Measurements from ENCODE around the gene ZNF750.
A peak's percentile ranks its signal among the peaks of the same experiment; 100 is the strongest.

Gene ZNF750

DNA sequence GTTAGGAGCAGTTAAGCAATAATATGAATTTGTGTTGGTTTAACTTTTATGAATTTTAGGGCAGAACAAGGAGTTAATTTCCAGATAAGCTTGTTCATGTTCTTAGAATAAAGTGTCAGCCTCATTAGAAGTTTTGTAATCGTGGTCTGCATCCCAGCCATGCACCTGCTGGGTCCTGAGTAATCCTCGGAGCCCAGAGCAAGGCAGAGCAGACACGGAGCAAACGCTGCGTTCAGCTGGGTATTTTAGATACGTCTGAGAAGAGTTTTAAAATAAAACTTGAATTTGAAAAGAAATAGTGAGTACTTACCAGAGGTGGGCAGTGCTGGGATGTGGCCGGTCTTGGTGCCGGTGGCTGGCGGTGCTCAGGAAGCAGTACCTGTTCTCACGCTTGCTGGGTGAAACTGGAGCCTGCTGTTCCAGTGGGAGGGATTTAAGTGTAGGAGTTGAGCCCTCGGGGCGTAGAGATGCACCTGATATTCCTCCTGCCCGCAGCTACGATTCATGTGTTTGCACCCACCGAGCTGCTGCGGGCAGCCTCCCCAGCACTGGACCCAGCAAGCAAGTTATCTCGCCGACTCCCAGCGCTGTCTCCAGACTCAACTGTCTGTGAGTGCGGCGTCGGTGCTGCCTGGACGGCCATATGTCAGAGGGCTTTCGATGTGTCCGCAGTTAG, at the start of gene ZNF750:
Gene ZNF750, minus strand, starts transcription at position 406 of the 676 bp plus-strand sequence. CDS start 7,568 bp downstream, outside the sequence.
- DNase-seq: no peak

DNA sequence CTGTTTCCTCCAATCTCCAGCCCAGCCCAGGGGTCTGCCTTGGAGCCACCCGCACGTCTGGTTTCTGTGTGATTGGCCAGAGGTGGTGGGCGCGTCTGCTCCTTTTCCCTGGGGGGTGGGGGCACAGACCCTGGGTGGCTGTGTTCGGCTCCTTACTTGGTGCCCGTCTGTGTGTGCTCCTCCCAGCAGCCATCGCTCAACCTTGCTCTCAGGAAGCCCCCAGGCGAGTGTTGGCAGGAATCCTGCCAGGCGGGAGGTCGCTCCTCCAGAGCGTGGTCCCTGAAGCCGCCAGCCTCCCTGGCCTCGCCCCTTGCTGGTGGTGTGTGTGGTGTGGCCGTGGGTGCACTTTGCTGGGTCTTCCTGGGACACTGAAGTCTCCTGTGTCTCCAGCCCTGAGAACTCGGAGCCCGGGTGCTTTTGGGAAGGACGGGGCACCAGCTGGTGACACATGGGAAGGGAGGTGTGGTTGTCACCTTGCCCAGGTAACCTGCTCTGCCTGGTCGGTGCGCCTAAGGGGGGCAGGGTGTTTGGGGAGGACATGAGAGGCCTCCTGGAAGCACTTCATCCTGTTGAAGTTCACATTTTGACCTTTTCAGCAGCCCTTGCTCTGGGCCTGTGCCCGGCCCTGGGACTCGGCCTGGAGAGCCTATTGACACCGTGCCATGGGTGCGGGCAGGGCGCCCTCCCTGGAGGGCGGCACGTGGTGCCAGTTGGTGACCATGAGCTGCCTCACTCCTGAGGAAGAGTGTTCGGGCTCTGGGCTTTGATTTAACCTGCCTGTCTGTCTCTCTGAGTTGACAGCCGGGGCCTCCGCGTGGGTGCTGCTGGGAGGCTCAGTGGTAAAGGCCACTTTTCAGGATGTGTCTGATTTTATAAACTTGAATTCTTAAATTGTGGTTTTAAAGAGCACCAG, 49.0 kb upstream of the ZNF750 start:
- peak; percentile 62 for DNase-seq

DNA sequence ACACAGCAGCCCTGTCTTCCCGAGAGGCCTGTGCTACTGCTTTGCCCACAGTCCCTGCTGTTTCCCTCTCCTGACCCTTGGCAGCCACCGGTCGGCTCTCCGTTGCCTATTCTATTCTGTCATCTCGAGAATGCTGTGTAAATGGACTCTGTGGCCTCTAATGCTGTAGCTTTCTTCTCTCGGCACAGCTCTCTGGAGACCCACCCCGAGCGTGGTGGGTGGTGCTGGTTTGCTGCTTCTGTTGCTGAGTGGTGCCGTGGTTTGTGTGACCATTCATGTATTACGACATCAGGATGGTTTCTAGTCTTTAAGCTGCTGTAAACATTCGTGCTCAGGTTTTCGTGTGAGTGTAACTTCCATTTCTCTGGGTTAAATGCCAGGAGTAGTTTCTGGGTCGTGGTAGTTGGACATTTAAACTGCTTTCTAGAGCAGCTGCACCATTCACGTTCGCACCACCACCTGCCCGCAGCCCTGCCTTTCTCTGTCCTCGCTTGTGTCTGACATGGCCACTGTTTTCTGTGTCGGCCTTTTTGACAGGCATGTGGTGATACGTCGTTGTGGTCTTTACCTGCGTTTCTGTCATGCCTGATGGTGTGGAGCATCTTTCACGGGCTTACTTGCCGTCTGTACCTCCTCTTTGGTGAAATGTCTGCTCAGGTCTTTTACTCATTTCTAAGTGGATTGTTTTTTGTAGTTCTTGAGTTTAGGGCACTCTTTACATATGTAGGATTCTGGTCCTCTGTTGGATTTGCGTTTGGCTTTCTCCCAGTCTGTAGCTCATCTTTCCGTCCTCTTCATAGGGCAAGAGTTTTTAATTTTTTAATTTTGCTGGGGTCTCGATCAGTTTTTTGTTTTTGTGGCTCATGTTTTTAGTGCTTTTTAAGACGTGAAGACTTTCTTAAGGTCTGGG, 47.7 kb upstream of the ZNF750 start:
- peak; percentile 67 for DNase-seq

DNA sequence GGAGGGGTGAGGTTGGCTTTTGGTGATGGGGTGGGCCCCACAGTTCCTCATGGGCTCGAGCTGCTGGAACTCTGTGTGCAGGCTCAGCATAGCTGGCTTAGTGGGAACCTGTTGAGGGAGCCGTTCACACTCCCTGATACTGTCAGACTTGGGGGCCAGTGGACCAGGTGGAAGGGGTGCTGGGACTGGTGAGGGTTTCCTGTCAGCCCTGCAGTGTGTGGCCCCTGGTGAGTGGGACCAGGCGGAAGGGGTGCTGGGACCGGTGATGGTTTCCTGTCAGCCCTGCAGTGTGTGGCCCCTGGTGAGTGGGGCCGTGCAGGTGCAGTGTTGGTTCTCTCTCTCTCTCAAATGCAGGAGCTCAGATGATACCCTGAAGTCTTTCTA, 45.1 kb upstream of the ZNF750 start:
- no peak for DNase-seq

DNA sequence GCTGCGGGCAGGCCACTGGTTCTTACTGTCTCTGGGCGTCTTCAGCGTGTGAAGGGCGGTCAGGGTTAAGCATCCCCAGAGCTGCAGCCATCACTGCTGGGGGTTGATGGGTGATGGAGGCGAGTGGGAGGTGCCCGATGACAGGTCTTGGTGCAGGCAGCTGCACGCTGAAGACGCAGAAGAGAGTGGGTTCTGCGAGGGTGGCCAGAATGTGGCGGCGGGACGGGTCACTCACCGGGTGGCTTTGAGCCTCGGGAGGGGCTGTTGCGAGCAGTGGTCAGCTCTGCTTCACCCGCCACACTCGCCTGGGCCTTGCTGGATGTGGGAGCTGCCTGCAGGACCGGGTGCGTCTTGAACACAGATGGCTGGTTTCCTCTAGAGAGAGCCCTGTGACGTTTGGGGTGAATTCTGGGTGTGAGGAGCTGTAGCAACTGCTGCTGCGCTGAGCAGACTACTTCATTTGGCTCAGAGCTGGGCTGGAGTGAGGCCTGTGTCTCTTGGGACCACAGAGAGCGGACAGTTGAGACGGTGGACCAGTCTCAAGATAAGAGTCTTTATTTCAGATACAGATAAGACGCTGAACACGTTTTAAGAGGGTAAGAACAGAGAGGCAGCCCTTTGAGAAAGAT, 44.6 kb upstream of the ZNF750 start:
- DNase-seq: peak; percentile 54

DNA sequence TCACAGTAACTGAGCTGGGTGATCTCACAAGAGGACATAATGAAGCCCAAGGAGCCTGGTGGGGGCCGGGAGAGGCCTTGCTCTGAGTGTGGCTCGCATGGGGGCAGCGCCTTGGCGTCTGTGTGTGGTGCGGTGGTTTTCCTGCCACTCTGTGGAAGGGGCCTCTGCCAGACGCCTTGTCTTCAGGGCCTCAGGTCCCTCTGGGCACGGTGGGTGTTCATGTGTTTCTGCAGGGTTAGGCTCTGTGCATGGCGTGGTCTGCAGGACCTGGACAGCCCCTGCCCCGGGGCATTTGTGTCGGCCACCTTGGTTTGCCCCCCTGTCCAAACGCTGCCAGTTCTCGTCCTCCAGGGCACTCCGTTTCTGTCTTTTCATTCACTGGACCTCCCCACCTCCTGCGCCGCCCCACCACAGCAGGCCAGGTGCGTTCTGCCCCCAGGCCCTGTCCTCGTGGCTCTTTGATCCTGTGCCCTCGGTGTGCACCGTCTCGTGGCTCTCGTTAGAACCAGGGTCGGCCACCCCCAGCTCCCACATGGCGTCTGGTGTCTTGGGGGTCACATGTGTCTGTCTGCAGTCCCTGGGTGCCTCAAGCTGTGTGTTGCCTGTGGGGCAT, 43.7 kb upstream of the ZNF750 start:
- DNase-seq: peak; percentile 55

DNA sequence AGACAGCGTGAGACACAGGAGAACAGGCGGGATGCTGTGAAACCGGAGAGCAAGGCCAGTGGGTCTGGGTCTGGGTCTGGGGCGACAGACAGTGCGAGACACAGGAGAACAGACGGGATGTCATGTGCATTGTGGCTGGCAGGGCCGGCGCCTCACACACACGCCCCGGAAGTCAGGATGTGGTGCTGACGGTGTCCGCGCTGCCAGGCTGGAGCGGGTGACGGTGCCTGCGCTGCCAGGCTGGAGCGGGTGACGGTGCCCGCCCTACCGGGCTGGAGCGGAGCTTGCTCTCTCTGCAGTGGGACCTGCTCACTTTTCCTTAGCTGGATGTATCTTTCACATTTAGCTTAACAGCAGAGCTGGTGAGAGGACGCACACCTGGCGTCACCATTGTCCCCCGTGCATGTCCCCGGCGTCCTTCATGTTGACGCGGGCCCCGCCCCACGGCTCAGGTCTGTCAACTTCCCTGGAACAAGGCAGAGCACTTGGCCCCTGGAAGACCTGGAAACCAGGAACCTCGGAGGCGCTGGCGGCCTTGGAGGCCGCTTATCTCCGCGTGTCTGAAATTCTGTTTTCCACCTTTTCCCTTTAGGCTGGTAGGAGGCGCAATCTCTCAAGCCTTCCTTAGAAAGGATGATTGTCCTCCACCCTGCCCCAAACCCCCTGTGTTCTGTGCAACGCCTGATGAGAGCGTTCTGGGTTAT, 43.0 kb upstream of the ZNF750 start:
- peak; percentile 40 for DNase-seq

DNA sequence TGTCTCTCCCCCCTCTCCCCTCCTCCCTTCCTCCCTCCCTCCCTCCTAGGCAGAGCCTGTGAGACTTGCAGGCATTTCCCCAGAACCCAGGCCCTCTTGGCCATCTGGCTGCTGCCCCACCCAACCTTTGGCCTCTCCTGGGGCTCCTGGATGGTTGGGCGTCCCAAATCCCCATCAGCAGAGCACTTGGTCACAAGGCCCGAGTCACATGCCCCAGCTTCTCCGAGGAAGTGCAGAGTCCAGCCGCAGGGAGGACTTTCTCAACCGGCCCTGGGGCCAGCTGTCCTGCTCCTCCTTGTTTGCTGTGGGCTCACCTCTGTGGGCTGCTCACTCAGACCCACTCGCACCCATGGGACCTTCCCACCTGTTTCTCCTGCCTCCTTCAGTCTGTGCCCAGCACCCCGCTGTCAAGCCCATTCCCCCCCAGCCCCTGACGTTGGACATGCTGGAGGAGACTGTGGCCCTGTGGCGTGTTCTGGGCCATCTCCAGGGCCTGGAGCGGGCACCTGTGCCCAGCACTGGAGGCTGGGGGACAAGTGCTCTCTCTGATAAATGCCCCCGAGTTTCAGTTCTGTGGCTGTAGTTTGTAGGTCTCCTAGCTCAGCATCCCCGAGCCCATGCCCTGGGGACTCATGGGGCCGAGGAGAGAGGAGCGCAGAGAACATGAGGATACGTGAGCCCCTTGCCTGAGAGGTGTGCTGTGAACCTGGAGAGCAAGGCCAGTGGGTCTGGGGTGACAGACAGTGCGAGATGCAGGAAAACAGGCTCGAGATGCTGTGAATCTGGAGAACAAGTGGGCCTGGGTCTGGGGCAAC, 42.3 kb upstream of the ZNF750 start:
- DNase-seq: no peak

DNA sequence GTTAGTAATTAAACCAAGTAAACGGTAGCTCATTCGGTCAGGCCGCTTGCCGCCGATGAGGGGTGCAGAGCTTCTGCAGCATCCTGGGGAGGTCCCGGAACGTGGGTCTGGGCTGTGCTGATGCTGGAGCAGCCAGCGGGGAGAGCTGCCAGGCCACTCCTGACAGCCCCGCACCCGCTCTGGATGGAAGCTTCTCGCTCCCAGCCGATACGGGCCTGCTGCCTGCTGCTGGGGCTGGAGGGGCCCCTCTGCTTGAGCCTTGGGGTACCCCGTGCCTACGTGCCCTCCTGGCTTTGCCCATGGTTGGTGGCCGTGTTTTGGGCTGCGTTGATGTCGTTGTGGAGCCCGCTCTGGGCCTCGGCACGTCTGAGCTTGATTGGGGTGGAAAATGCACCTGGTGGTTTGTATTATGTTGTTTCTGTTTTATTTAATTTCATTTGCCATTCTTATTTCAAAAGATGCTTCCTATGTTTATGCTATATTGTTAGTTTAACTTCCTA, 41.6 kb upstream of the ZNF750 start:
- DNase-seq: no peak

DNA sequence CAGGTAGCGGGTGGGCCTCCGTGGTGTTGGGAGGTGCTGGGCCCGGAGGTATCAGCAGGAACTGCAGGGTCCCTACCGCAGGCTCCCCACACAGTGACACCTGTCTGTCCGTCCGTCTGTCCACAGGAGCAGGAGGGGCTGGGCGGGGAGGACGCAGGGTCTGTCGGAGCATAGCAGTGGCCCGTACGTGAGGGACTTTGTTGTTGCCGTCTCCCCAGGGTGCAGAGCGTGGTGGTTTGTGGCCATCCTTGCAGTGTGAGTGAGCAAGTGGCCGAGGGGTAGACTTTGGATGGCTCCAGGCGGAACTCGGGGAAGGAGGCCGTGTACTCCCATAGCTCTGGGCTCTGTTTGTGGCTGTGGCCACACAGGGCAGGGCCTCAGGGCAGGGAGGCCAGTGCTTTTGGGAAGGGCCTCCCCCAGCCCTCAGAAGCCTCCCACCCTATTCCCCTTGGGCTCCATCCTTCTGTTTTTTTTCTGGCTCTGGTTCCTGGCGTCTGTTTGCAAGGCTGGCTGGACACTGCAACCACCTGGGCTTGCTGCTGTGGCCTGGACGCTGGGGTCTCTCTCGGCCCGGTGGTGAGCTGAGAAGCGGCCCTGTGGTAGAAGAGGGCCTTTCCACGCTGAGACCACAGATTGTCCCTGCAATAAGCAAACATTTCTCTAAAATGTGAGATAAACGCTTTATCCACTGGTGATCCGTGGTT, 41.0 kb upstream of the ZNF750 start:
- DNase-seq: no peak

DNA sequence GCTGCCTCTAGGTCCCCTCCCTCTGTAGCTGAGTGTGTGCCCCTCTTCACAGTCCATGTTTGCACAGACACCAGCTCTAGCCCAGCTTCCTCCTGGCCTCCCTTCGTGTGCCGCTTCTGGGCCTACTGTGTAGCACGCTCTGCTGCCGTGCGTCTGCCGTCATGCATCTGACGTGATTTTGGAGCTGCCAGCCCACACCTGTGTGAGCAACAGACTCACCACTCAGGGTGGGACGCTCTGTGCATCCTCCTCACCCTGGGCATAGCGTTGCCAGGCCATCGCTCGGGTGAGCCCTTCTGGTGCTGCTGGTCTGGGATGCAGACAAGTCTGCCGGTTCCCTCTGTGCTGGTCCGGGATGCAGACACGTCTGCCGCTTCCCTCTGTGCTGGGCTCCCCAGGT, 39.4 kb upstream of the ZNF750 start:
- no peak for DNase-seq

DNA sequence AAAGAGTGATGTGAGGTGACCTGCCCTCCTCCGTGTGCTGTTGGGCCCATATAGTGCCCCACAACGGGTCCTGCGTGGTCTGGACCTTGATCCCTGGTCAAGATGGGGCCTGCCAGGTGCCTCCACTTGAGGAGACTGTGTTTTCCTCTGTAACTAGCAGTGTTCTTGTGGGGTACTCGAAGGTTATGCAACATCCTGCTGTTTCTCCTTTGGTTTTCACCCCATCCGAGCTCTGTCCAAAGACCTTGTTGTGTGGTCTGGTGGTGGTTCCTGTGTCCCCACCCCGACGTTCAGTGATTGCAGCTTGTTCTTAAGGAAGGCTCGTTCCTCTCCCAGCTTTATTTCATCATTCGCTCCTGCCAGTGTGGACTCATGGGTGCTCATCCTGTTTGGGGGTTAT, 38.7 kb upstream of the ZNF750 start:
- DNase-seq: peak; percentile 65

DNA sequence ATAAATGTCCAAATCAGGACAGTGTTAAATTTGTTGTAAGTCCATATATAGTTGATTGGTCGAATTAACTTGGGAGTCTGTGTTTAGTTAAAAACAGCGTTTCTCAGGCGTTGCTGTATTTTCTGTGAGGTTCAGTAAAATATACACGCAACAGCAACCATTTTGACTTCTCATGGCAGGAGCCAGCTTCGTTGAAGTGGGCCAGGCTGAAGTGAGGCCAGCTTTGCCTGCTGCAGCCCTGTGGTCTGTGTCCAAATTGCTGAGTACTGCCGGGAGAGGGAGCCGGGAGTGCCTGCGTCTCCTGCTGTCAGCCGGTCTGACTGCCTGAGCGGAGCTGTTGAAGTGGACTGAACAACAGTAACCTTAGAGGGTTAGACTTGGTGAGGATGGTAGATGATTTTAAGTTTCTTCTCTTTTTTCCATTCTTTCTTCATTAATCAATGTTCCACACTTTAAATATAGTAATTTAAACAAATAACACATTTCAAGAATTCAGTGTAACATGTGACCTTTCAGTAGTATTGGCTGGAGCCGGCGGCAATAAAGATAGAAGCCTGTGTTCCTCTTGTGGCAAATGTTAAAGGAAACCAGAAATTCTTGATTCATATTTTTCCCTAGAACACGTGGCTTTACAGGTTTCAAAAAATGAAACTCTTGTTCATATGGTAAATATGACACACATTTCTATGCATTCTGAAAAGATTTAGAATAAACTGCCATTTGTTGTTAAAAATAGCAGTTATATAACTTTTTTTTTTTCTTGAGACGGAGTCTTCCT, 37.0 kb upstream of the ZNF750 start:
- DNase-seq: peak; percentile 73

DNA sequence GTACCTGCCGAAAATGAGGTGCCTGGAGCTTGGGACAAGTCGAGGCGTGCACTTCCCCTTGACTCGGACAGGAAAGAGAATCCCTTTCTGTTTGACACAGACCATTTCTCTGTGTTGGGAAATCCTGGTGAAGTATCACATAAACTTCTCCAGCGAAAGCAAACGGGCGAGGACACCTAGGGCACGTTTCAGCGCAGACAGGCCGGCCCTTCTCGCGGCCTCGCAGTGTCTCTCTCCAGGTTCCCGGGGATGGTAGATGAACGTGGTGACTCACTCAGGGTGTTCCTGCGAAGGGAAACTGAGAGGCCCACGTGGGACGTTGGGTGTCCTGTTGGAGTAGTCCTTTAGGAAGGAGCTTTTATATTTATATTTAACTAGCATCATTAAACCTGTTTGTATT, 36.3 kb upstream of the ZNF750 start:
- DNase-seq: no peak

DNA sequence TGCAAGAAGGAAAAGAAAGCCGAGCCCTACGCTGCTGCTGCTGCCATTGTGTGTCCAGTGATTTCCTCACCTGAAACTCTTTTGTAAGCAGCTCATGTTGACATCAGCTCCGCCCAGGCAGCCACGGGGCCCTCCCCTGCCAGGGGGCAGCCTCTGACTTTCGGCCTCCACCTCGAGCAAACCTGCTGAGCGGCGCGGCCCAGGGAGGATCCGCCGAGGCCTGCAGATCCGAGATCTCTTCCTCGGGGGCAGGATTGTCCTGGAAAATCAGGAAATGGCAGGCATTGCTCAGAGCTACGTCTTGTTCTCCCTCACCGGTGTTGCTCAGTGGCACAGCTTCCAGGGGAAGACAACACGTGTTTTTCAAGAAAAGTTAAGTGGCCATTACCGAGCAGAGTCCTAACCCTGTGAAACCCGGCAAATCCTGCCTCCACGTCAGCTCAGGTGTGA, 35.6 kb upstream of the ZNF750 start:
- DNase-seq: no peak

DNA sequence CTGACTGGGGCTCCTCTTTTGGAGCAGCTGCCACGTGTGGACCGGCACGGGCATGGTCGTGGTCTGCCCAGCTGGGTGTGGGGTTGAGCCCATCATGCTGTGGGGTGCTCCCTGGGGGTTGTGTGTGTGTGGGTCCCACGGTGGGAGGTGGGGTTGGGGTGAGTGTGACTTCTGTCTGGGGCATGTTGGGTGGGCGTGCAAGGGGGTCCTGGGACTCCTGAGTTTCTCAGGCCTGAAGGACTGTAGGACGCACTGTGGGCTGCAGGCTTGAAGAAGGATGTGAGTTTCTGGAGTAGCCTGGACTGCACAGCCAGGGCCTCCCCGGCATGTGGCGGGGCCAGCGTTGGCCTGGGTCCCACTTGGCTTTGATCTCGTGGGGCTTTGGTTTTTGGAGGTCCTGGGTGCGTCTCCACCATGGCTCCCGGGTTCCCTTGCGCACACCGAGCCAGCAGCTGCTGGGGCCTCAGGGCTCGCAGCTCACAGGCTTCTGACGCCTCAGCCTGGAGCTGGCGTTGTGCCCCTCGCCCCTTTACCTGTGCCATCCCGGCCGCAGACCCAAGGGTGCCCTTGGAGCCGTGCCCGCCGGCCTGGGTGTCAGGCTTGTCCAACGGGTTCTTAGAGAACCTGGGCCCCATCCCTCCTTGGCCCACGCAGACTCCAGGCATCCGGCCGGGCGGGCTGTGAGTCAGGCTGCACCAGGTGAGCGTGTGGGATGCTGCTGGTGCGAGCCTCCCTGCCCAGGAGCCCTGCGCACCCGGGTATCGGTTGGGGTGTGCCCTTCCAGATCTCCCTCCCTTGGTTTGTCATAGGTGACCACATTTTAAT, 34.4 kb upstream of the ZNF750 start:
- DNase-seq: no peak

DNA sequence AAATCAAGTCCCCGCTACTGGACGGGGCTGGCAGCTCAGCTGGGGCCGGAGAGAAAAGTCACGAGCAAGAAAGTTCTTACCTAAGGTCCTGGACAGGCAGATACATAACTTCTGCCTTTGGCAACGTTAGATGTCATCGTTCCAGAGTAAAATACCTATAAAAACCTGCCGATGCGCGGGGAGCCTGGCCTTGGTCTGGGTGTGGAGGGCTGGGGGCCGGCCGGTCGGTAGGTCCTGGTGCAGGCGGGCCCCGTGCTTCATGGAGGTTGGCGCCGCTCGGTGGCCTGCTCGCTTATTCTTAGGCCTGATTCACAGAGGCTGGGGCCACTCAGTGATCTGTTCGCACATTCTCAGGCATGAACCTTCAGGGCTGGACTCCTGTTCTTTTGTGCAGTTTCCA, 33.7 kb upstream of the ZNF750 start:
- no peak for DNase-seq
